Measurements from ENCODE around the gene SGSH. TPM values are rescaled to one million over a fixed set of nuclear protein-coding genes. Genes with fewer than 3 reads are reported as not detected.

Gene SGSH
- total RNA-seq, 1 donor from 2014 or later, result 26.4 TPM

DNA sequence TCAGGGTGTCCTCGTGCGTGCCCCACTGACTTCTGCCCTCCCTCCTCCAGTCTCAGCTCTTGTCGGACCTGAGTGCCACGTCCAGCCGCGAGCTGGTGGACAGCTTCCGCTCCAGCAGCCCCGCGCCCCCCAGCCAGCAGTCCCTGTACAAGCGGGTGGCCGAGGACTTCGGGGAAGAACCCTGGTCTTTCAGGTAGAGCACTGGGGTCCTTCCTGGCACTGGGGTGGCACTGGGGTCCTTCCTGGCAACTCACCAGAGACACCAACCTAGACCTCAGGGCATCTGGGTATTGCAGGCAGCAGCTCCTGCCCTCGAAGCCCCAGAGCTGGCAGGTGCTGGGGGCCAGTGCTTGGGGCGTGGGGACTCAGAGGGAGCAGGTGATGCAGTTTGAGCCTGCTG is 25.0 kb downstream of the SGSH start:
- no peak for DNase-seq (ENCODE audit: low read depth)

DNA sequence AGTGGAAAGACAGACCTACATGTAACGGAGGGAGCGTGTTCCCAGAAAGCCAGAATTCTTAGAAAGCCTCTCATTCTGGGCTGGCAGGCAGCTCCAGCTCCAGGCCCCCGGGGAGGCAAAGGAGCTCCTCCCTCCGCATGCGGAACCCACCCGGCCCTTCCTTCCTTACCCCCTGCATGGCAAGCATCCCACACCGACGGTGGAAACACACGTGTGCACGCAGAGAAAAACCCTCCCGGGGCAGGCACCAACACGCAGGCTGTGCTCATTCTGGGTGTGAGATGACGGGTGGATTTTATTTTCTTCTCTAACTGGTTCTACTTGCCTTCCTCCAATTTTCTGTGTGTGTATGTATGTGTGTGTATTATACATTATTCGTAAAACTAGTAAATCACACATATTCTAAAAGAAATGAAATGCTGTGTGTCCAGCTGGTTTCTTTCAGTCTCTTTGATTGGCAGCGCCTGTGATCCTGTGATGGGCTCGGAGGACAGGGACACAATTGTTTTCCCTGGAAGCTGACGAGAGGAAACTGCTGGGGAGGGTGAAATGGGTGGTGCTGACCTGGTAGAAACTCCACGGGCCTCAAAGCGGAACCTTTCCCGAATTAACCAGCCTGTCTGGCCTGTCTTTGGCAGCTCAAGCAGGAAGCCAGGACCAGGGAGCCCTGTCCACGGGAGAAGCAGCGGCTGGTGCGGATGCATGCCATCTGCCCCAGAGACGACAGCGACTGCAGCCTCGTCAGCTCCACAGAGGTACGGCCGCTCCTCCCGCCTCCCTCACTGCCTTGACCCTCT is 28.1 kb downstream of the SGSH start:
- Histone ChIP-seq H3K27me3 (ENCODE audit: control insufficient read depth, insufficient read depth, low read length) (peaks cover 39% of the 10 kb centered on the region), H3K36me3 (ENCODE audit: control insufficient read depth, insufficient read depth, low read length) (no peaks in the 10 kb centered on the region), H3K4me3 (ENCODE audit: low read depth, low read length) (no peak overlapping the region)
- TF ChIP-seq, protein P1, sequence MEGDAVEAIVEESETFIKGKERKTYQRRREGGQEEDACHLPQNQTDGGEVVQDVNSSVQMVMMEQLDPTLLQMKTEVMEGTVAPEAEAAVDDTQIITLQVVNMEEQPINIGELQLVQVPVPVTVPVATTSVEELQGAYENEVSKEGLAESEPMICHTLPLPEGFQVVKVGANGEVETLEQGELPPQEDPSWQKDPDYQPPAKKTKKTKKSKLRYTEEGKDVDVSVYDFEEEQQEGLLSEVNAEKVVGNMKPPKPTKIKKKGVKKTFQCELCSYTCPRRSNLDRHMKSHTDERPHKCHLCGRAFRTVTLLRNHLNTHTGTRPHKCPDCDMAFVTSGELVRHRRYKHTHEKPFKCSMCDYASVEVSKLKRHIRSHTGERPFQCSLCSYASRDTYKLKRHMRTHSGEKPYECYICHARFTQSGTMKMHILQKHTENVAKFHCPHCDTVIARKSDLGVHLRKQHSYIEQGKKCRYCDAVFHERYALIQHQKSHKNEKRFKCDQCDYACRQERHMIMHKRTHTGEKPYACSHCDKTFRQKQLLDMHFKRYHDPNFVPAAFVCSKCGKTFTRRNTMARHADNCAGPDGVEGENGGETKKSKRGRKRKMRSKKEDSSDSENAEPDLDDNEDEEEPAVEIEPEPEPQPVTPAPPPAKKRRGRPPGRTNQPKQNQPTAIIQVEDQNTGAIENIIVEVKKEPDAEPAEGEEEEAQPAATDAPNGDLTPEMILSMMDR (IDR thresholded peaks at IDR 0.05; ENCODE audit: insufficient read depth, low read length, poor library complexity, severe bottlenecking), result no peak
- no peak for DNase-seq (ENCODE audit: low read depth)

More for the DNA sequence above, 25.0 kb downstream of the SGSH start:
- Histone ChIP-seq H3K36me3 (ENCODE audit: control insufficient read depth, insufficient read depth, low read length) (no peaks in the 10 kb centered on the region), H3K4me3 (ENCODE audit: low read depth, low read length) (no peak overlapping the region), H3K27me3 (ENCODE audit: control insufficient read depth, insufficient read depth, low read length) (peaks cover 37% of the 10 kb centered on the region)
- TF ChIP-seq, protein P1 (IDR thresholded peaks at IDR 0.05; ENCODE audit: insufficient read depth, low read length, poor library complexity, severe bottlenecking), result no peak

DNA sequence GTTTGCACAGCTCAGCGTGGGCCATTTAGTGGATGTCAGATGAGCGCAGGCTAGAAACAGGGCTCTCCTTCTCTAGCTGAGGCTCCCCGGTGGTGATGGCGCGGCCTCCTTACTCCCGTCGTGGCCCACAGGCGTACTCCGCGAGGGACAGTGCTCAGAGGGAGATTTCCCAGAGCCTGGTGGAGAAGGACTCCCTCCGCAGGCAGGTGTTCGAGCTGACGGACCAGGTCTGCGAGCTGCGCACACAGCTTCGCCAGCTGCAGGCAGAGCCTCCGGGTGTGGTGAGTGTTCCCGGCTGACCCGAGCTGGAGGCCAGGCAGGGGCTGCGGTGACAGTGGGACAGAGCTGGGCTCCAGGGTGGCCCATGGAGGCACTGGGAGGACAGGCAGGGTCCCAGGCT is 28.9 kb downstream of the SGSH start:
- no peak overlapping the region for H3K4me3 ChIP-seq (ENCODE audit: low read depth, low read length)
- H3K27me3 ChIP-seq (ENCODE audit: control insufficient read depth, insufficient read depth, low read length), result peaks cover 39% of the 10 kb centered on the region
- TF ChIP-seq, protein P1 (IDR thresholded peaks at IDR 0.05; ENCODE audit: insufficient read depth, low read length, poor library complexity, severe bottlenecking), result no peak
- no peak for DNase-seq (ENCODE audit: low read depth)
- H3K36me3 ChIP-seq (ENCODE audit: control insufficient read depth, insufficient read depth, low read length), result no peaks in the 10 kb centered on the region

DNA sequence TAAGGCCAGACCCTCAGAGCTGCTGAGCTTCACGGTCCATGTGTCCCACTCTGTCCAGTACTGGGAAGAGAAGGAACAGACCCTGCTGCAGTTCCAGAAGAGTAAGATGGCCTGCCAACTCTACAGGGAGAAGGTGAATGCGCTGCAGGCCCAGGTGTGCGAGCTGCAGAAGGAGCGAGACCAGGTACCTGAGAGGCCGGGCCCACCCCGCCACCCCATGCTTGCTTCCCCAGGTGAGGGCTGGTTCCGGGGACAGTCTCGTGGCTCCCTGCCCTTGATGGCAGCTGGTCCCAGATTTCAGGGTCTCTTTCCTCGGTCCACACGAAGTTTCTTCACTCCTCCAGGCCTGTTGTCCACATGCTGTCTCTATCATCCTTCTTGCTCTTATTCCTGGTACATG is 29.4 kb downstream of the SGSH start:
- TF ChIP-seq, protein P1 (IDR thresholded peaks at IDR 0.05; ENCODE audit: insufficient read depth, low read length, poor library complexity, severe bottlenecking), result no peak
- no peaks in the 10 kb centered on the region for H3K36me3 ChIP-seq (ENCODE audit: control insufficient read depth, insufficient read depth, low read length)
- DNase-seq (ENCODE audit: low read depth), result no peak
- peaks cover 37% of the 10 kb centered on the region for H3K27me3 ChIP-seq (ENCODE audit: control insufficient read depth, insufficient read depth, low read length)
- H3K4me3 ChIP-seq (ENCODE audit: low read depth, low read length), result no peak overlapping the region

DNA sequence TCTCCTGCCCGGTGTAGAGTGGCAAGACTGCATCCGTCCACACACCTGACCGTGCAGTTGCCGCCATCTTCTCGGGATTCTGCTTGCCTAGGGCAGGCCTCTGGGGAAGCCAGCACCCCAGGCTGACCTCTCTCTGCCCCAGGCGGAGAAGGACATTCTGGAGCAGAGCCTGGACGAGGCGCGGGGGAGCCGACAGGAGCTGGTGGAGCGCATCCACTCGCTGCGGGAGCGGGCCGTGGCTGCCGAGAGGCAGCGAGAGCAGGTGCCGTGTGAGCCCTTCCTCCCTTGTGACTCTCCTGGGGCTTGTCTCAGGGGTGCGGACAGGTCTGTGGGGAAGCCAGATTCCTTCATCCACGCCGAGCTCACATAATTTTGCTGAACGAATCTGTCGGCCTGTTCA is 30.5 kb downstream of the SGSH start:
- TF ChIP-seq, protein P1 (IDR thresholded peaks at IDR 0.05; ENCODE audit: insufficient read depth, low read length, poor library complexity, severe bottlenecking), result no peak
- Histone ChIP-seq H3K27me3 (ENCODE audit: control insufficient read depth, insufficient read depth, low read length) (peaks cover 28% of the 10 kb centered on the region), H3K36me3 (ENCODE audit: control insufficient read depth, insufficient read depth, low read length) (no peaks in the 10 kb centered on the region), H3K4me3 (ENCODE audit: low read depth, low read length) (no peak overlapping the region)
- no peak for DNase-seq (ENCODE audit: low read depth)

DNA sequence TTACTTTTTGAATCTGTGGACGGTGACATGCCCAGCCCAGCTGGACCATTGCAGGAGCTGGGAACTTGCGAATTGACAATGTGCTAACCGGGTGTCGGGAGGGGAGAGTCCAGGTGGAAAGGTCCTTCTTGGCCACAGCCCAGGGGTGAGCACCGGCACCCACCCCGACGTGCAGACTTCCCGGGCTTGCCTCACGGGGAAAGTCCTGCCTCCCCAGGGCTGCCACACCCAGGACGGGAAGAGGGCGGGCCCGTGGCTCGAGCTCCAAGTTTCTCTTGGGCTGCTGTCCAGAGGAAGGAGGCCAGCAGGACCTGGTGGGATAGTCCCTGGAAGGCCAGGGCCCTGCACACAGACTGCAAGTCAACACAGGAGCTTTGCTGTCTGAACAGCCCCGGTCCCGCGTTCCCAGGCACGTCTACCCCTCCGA is 32.6 kb downstream of the SGSH start:
- DNase-seq (ENCODE audit: low read depth), result no peak
- TF ChIP-seq, protein P1 (IDR thresholded peaks at IDR 0.05; ENCODE audit: insufficient read depth, low read length, poor library complexity, severe bottlenecking), result no peak
- Histone ChIP-seq H3K27me3 (ENCODE audit: control insufficient read depth, insufficient read depth, low read length) (peaks cover 30% of the 10 kb centered on the region), H3K36me3 (ENCODE audit: control insufficient read depth, insufficient read depth, low read length) (no peaks in the 10 kb centered on the region), H3K4me3 (ENCODE audit: low read depth, low read length) (no peak overlapping the region)

Data from kidney epithelial cell (primary cell).